ENCODE measurements around the gene CD22.

DNA sequence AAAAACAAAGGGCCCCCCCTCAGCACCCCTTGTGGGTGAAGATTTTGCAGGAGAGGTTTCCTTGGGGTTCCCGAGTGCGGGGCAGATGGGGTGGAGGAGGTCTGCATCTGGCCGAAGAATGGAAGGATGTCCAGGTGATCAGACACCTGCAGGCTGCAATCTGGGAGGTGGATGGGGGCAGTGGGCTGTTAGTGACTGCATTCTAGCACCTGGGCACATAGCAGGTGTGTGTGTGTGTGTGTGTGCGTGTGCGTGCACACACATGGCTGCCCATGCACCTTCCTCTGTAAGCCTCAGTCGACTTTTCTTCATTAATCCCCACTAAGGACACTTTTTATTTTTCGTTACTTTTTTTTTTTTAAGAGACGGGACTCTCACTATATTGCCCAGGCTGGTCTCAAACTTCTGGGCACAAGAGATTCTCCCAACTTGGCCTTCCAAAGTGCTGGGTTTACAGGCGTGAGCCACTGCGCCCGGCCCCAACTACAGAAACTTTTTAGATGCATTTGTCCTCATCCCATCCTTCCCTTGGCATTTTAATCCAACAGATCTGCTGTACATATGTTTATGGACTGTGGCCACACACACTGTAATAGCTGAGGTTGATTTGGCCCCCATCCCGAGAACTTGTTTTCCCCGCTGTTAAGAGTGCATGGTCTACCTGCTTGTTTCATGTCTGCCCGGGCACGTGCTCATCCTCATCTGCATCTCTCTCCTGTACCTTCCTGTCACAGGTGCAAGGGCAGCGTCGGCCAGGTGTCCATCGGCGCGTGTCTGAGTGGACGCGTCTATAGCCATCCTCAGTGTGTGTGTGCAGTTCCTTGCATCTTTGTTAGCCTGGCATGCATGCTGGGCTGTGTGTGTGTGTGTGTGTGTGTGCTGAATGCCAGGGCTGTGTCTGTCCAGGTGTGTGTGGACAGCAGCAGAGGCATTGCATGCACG, 36.3 kb upstream of the CD22 start:
- TF ChIP-seq, protein P1, sequence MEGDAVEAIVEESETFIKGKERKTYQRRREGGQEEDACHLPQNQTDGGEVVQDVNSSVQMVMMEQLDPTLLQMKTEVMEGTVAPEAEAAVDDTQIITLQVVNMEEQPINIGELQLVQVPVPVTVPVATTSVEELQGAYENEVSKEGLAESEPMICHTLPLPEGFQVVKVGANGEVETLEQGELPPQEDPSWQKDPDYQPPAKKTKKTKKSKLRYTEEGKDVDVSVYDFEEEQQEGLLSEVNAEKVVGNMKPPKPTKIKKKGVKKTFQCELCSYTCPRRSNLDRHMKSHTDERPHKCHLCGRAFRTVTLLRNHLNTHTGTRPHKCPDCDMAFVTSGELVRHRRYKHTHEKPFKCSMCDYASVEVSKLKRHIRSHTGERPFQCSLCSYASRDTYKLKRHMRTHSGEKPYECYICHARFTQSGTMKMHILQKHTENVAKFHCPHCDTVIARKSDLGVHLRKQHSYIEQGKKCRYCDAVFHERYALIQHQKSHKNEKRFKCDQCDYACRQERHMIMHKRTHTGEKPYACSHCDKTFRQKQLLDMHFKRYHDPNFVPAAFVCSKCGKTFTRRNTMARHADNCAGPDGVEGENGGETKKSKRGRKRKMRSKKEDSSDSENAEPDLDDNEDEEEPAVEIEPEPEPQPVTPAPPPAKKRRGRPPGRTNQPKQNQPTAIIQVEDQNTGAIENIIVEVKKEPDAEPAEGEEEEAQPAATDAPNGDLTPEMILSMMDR (IDR thresholded peaks at IDR 0.05), result no peak
- TF ChIP-seq POLR2A (IDR thresholded peaks at IDR 0.05) (no peak), EP300 (IDR thresholded peaks at IDR 0.05) (no peak)

All from ovary (tissue), 3 donors.